Breast epithelium (tissue), 4 donors: ENCODE measurements around the gene CABP2. TPM values are rescaled to one million over a fixed set of nuclear protein-coding genes. Genes with fewer than 3 reads are reported as not detected.
"Not testable (repeated sequence)": the region's sequence is repeated elsewhere in the genome, so short reads cannot be mapped to it uniquely, and the experiment has no call there.

Experiments
- DNase-seq, 2 donors: peaks; one replicate each; pipeline ENCODE4 v3.0.0-alpha.2; 2019; ENCODE audit warnings: low spot score in 2 of 2
- H3K27ac ChIP-seq, 2 donors: fragments of 200-600 bp; sonication (generic) in 1 of 2; one replicate each; pipeline ENCODE4 v1.5.1; 2016 to 2019; ENCODE audit warnings: mild to moderate bottlenecking in 1 of 2
- H3K27me3 ChIP-seq, 2 donors: fragments of 200-600 bp; sonication (generic) in 1 of 2; one replicate each; pipeline versions ENCODE4 v1.5.1 to v1.6.0; 2017 to 2019; ENCODE audit warnings: control low read depth in 1 of 2, mild to moderate bottlenecking in 1 of 2
- H3K36me3 ChIP-seq: fragments of 200-600 bp; one replicate; pipeline ENCODE4 v1.5.1; 2019
- H3K4me1 ChIP-seq, 2 donors: fragments of 200-600 bp; sonication (generic); one replicate each; pipeline ENCODE4 v1.5.1; 2016 to 2019; ENCODE audit warnings: control low read depth in 1 of 2
- H3K4me3 ChIP-seq, 3 donors: fragments of 200-600 bp; sonication (generic); 1 replicate in 2 of 3; 2 replicates in 1 of 3; pipeline ENCODE4 v1.5.1; 2016 to 2019; ENCODE audit warnings: mild to moderate bottlenecking in 3 of 3, moderate library complexity in 2 of 3
- H3K9me3 ChIP-seq, 2 donors: fragments of 200-600 bp; sonication (generic) in 1 of 2; one replicate each; pipeline ENCODE4 v1.5.1; 2016 to 2019; ENCODE audit warnings: control low read depth in 1 of 2
- CTCF ChIP-seq, 3 donors: fragments of 450-650 bp; IDR thresholded peaks; one replicate each; pipeline ENCODE4 v1.5.1; 2016 to 2017; ENCODE audit warnings: antibody characterized with exemption in 3 of 3, mild to moderate bottlenecking in 3 of 3, moderate library complexity in 3 of 3
- POLR2A ChIP-seq: fragments of 450-650 bp; IDR thresholded peaks from one replicate; pipeline ENCODE4 v1.6.1; 2016; ENCODE audit warnings: antibody characterized with exemption, mild to moderate bottlenecking, moderate library complexity
- POLR2AphosphoS5 ChIP-seq, 3 donors: sonication (generic); formaldehyde crosslinking; IDR thresholded peaks; one replicate each; pipeline ENCODE4 v1.6.1; 2017; ENCODE audit warnings: antibody characterized with exemption in 3 of 3
- intact Hi-C: fragments of 100-400 bp; cut with DNase I; formaldehyde crosslinking; loops from one replicate; pipeline ENCODE4 v1.15.1; 2023; ENCODE audit warnings: low total_unique reads
- total RNA-seq, 3 donors: library from RNA; depleted of rRNA; stranded (reverse); fragments of >200 nt; gene quantifications; one replicate each; pipeline ENCODE4 v1.1.0, GENCODE V29; 2016

Gene CABP2
- total RNA-seq, 3 donors from 2014 or later = not detected

- Histone ChIP-seq H3K4me1 (no peaks in the 10 kb centered on the region), H3K36me3 (no peaks in the 10 kb centered on the region), H3K4me3 (no peak overlapping the region), H3K9me3 (peaks cover 0 to 5% of the 10 kb centered on the region in 2 donors), H3K27me3 (no peaks in the 10 kb centered on the region), H3K27ac (no peak overlapping the region)
- intact Hi-C loops = no loop called here
- TF ChIP-seq POLR2A (no peak), POLR2AphosphoS5 (IDR thresholded peaks at IDR 0.05) (no peak), CTCF (IDR thresholded peaks at IDR 0.05) (no peak)
- no peak for DNase-seq
Observed at GRCh38 chr11:67548555-67549110, 25.4 kb upstream of the CABP2 start.

- H3K27me3 ChIP-seq, H3K4me3 ChIP-seq, DNase-seq, H3K4me1 ChIP-seq, H3K27ac ChIP-seq, H3K9me3 ChIP-seq, H3K36me3 ChIP-seq, intact Hi-C loops: not testable (repeated sequence)
Observed at GRCh38 chr11:67548112-67548511, 24.9 kb upstream of the CABP2 start.

GRCh38 chr11:67545280-67545679, 22.0 kb upstream of the CABP2 start:
- Histone ChIP-seq H3K4me3 (no peak overlapping the region), H3K27ac (no peak overlapping the region), H3K27me3 (no peaks in the 10 kb centered on the region), H3K9me3 (no peaks in the 10 kb centered on the region), H3K4me1 (no peaks in the 10 kb centered on the region), H3K36me3 (no peaks in the 10 kb centered on the region)
- intact Hi-C loops = no loop called here
- no peak for DNase-seq
- TF ChIP-seq POLR2AphosphoS5 (IDR thresholded peaks at IDR 0.05) (no peak), POLR2A (no peak), CTCF (IDR thresholded peaks at IDR 0.05) (no peak)

- DNase-seq = no peak
- TF ChIP-seq POLR2AphosphoS5 (IDR thresholded peaks at IDR 0.05) = no peak
- no peak for TF ChIP-seq POLR2A
- TF ChIP-seq CTCF (IDR thresholded peaks at IDR 0.05) = no peak
- intact Hi-C loops = loop anchor here (1.0 kb wide), 1 partner anchor 9 kb away; no protein-coding TSS in a partner anchor
- no peaks in the 10 kb centered on the region for H3K36me3 ChIP-seq
- H3K4me1 ChIP-seq = no peaks in the 10 kb centered on the region
- H3K27ac ChIP-seq = no peak overlapping the region
- H3K9me3 ChIP-seq = no peaks in the 10 kb centered on the region
- no peak overlapping the region for H3K4me3 ChIP-seq
- H3K27me3 ChIP-seq = no peaks in the 10 kb centered on the region
Observed at GRCh38 chr11:67544616-67545242, 21.5 kb upstream of the CABP2 start.

GRCh38 chr11:67543585-67543984, 20.3 kb upstream of the CABP2 start:
- TF ChIP-seq POLR2AphosphoS5 (IDR thresholded peaks at IDR 0.05) (no peak), POLR2A (no peak), CTCF (IDR thresholded peaks at IDR 0.05) (no peak)
- no peak overlapping the region for H3K27ac ChIP-seq
- H3K36me3 ChIP-seq = no peaks in the 10 kb centered on the region
- H3K4me3 ChIP-seq = no peak overlapping the region
- intact Hi-C loops = no loop called here
- H3K4me1 ChIP-seq = no peaks in the 10 kb centered on the region
- no peaks in the 10 kb centered on the region for H3K9me3 ChIP-seq
- no peaks in the 10 kb centered on the region for H3K27me3 ChIP-seq
- no peak for DNase-seq
